H9 (cell line): ENCODE measurements around the gene CROCC. TPM values are rescaled to one million over a fixed set of nuclear protein-coding genes. Genes with fewer than 3 reads are reported as not detected.

ENCODE experiments used
- DNase-seq: peaks from one replicate; pipeline ENCODE4 v3.0.0-alpha.2; 2017
- H2AFZ ChIP-seq: one replicate; pipeline ENCODE4 v1.6.1; 2013; ENCODE audit warnings: mild to moderate bottlenecking, low read length, control low read depth, moderate library complexity
- H2AK5ac ChIP-seq: 2 replicates; pipeline ENCODE4 v1.6.1; 2013; ENCODE audit warnings: low read length, control low read depth, mixed read lengths; ENCODE audit not compliant: insufficient read length
- H2BK120ac ChIP-seq: one replicate; pipeline ENCODE4 v1.6.1; 2013; ENCODE audit warnings: low read depth, mild to moderate bottlenecking, low read length, control low read depth, inconsistent platforms; ENCODE audit not compliant: poor library complexity, severe bottlenecking
- H2BK12ac ChIP-seq: 2 replicates; pipeline ENCODE4 v1.6.1; 2013; ENCODE audit warnings: low read length, control low read depth, mixed read lengths, low read depth; ENCODE audit not compliant: insufficient read length
- H2BK15ac ChIP-seq: 2 replicates; pipeline ENCODE4 v1.6.1; 2013; ENCODE audit warnings: low read depth, low read length, control low read depth
- H2BK20ac ChIP-seq: one replicate; pipeline ENCODE4 v1.6.1; 2013; ENCODE audit warnings: low read depth, mild to moderate bottlenecking, low read length, control low read depth, inconsistent platforms; ENCODE audit not compliant: poor library complexity, severe bottlenecking
- H2BK5ac ChIP-seq: 2 replicates; pipeline ENCODE4 v1.6.1; 2013; ENCODE audit warnings: low read length, control low read depth, mixed read lengths; ENCODE audit not compliant: insufficient read length
- H3K14ac ChIP-seq: 2 replicates; pipeline ENCODE4 v1.6.1; 2013; ENCODE audit warnings: low read length, control low read depth; ENCODE audit not compliant: insufficient read depth
- H3K18ac ChIP-seq: 2 replicates; pipeline ENCODE4 v1.6.1; 2013; ENCODE audit warnings: low read depth, mild to moderate bottlenecking, mixed read lengths, low read length, control low read depth; ENCODE audit not compliant: insufficient read length
- H3K23ac ChIP-seq: 2 replicates; pipeline ENCODE4 v1.6.1; 2013; ENCODE audit warnings: low read length, control low read depth, mixed read lengths, low read depth; ENCODE audit not compliant: insufficient read length
- H3K23me2 ChIP-seq: 2 replicates; pipeline ENCODE4 v1.6.1; 2013; ENCODE audit warnings: low read depth, mild to moderate bottlenecking, mixed read lengths, low read length, control low read depth; ENCODE audit not compliant: insufficient read length, poor library complexity, severe bottlenecking
- H3K27ac ChIP-seq: 2 replicates; pipeline ENCODE4 v1.5.1; 2013; ENCODE audit warnings: low read length, control low read depth, mixed read lengths, low read depth; ENCODE audit not compliant: insufficient read length
- H3K27me3 ChIP-seq: 2 replicates; pipeline ENCODE4 v1.6.1; 2013; ENCODE audit warnings: low read length, control low read depth, inconsistent platforms; ENCODE audit not compliant: insufficient read depth
- H3K4ac ChIP-seq: 2 replicates; pipeline ENCODE4 v1.6.1; 2013; ENCODE audit warnings: low read depth, mild to moderate bottlenecking, control low read depth, inconsistent platforms, low read length, moderate library complexity
- H3K4me1 ChIP-seq: 2 replicates; pipeline ENCODE4 v1.6.1; 2013; ENCODE audit warnings: low read length, control low read depth, inconsistent platforms; ENCODE audit not compliant: insufficient read depth
- H3K4me2 ChIP-seq: 2 replicates; pipeline ENCODE4 v1.6.1; 2013; ENCODE audit warnings: low read length, control low read depth, mixed read lengths; ENCODE audit not compliant: insufficient read length, insufficient read depth
- H3K56ac ChIP-seq: 2 replicates; pipeline ENCODE4 v1.6.1; 2013; ENCODE audit warnings: low read depth, mild to moderate bottlenecking, mixed read lengths, low read length, control low read depth; ENCODE audit not compliant: insufficient read length
- H3K79me1 ChIP-seq: 2 replicates; pipeline ENCODE4 v1.6.1; 2013; ENCODE audit warnings: low read depth, mild to moderate bottlenecking, moderate library complexity, low read length, control low read depth, inconsistent platforms; ENCODE audit not compliant: insufficient read depth, poor library complexity, severe bottlenecking
- H3K79me2 ChIP-seq: 2 replicates; pipeline ENCODE4 v1.6.1; 2013; ENCODE audit warnings: low read length, control low read depth, inconsistent platforms; ENCODE audit not compliant: insufficient read depth
- H3K9ac ChIP-seq: 2 replicates; pipeline ENCODE4 v1.6.1; 2013; ENCODE audit warnings: low read length, control low read depth, mixed read lengths; ENCODE audit not compliant: insufficient read length; ENCODE audit errors: extremely low read depth
- H3K9me3 ChIP-seq: one replicate; pipeline ENCODE4 v1.6.1; 2013; ENCODE audit warnings: low read depth, low read length, inconsistent platforms; ENCODE audit not compliant: control insufficient read depth
- H3T11ph ChIP-seq: one replicate; pipeline ENCODE4 v1.6.1; 2013; ENCODE audit warnings: mild to moderate bottlenecking, low read length, control low read depth, inconsistent platforms
- H4K20me1 ChIP-seq: one replicate; pipeline ENCODE4 v1.6.1; 2013; ENCODE audit not compliant: control insufficient read depth, insufficient read length, insufficient read depth
- H4K5ac ChIP-seq: 2 replicates; pipeline ENCODE4 v1.6.1; 2013; ENCODE audit warnings: low read depth, mild to moderate bottlenecking, mixed read lengths, low read length, control low read depth; ENCODE audit not compliant: insufficient read length
- H4K8ac ChIP-seq: replicated peaks from 2 replicates; pipeline ENCODE4 v1.6.1; 2013; ENCODE audit warnings: low read length, control low read depth, mixed read lengths, low read depth; ENCODE audit not compliant: insufficient read length
- H4K91ac ChIP-seq: 2 replicates; pipeline ENCODE4 v1.6.1; 2013; ENCODE audit warnings: low read depth, mild to moderate bottlenecking, moderate library complexity, mixed read lengths, low read length, control low read depth; ENCODE audit not compliant: insufficient read length
- H3K27ac Mint-ChIP-seq, 3 experiments: 2 replicates in 2 of 3; 3 replicates in 1 of 3; pipeline ENCODE4 v1.8.0; 2020 to 2021; ENCODE audit warnings: mixed read lengths in 3 of 3, mild to moderate bottlenecking in 1 of 3, moderate library complexity in 1 of 3
- H3K27me3 Mint-ChIP-seq: 2 replicates; pipeline ENCODE4 v1.8.0; 2021; ENCODE audit warnings: low read depth, mild to moderate bottlenecking, moderate library complexity, mixed read lengths
- H3K36me3 Mint-ChIP-seq, 3 experiments: 2 replicates in 2 of 3; 3 replicates in 1 of 3; pipeline ENCODE4 v1.8.0; 2020 to 2021; ENCODE audit warnings: low read depth in 3 of 3, mixed read lengths in 3 of 3; ENCODE audit not compliant: insufficient read depth in 1 of 3
- H3K4me1 Mint-ChIP-seq, 2 experiments: 2 replicates each; pipeline ENCODE4 v1.8.0; 2020; ENCODE audit warnings: mixed read lengths in 2 of 2
- H3K4me3 Mint-ChIP-seq, 2 experiments: 2 replicates in 1 of 2; 3 replicates in 1 of 2; pipeline ENCODE4 v1.8.0; 2020 to 2021; ENCODE audit warnings: mild to moderate bottlenecking in 2 of 2, mixed read lengths in 2 of 2, moderate library complexity in 1 of 2
- H3K9me3 Mint-ChIP-seq, 2 experiments: 2 replicates in 1 of 2; 3 replicates in 1 of 2; pipeline ENCODE4 v1.8.0; 2020; ENCODE audit warnings: mild to moderate bottlenecking in 2 of 2, mixed read lengths in 2 of 2, moderate library complexity in 1 of 2
- WGBS: extraction: QIAGEN DNeasy Blood & Tissue Kit; methylation state at CpG from one replicate; pipeline ENCODE4 v1.1.7; 2013; ENCODE audit warnings: missing lambda C conversion rate, low lambda C conversion rate, mixed read lengths; ENCODE audit not compliant: insufficient read length; ENCODE audit errors: extremely low coverage; 5-methylcytosine and 5-hydroxymethylcytosine counted together
- total RNA-seq: library from RNA; stranded (reverse); gene quantifications from 2 replicates; pipeline ENCODE4 v1.2.1, GENCODE V29; 2021
- TF ChIP-seq, protein P1 (sequence below): fragments of 200-600 bp; sonication (generic); conservative IDR thresholded peaks from 3 replicates; pipeline ENCODE4 v1.8.0; 2021; ENCODE audit warnings: antibody characterized with exemption, mild to moderate bottlenecking

The CROCC gene
- total RNA-seq, 1 experiment from 2014 or later = 40.7 TPM

DNA sequence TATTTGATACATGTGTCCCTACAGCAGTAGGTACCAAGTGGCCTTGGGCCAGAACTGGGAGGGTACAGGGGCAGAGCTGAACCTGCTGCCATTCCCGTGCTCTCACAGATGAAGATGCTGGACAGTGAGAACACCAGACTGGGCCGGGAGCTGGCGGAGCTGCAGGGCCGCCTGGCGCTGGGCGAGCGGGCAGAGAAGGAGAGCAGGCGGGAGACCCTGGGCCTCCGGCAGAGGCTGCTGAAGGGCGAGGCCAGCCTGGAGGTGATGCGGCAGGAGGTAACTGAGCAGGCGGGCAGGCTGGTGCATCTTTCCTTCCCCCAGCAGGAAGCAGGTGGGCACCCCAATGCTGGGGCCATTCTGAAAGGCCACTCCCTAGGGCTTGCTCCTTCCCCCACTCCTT lies 36.7 kb downstream of the CROCC start:
- no peak overlapping the region for H3K4me2 ChIP-seq
- no peak overlapping the region for H4K8ac ChIP-seq
- no peak overlapping the region for H2BK20ac ChIP-seq
- H3K27ac Mint-ChIP-seq = no peak overlapping the region; a peak in 1 of 7 replicates
- no peaks in the 10 kb centered on the region for H3K27me3 ChIP-seq
- no peak overlapping the region for H2AK5ac ChIP-seq
- no peak overlapping the region for H2BK120ac ChIP-seq
- no peak overlapping the region for H3K56ac ChIP-seq
- H3K14ac ChIP-seq = no peak overlapping the region
- H3K18ac ChIP-seq = no peak overlapping the region
- no peak for DNase-seq
- no peaks in the 10 kb centered on the region for H3K4me1 ChIP-seq
- no peaks in the 10 kb centered on the region for H3K79me1 ChIP-seq
- H3K27ac ChIP-seq = no peak overlapping the region
- no peak overlapping the region for H3K9ac ChIP-seq
- no peaks in the 10 kb centered on the region for H3K9me3 Mint-ChIP-seq
- H3K27me3 Mint-ChIP-seq = no peaks in the 10 kb centered on the region
- H3K23me2 ChIP-seq = no peaks in the 10 kb centered on the region
- no peak overlapping the region for H2BK12ac ChIP-seq
- H4K91ac ChIP-seq = no peak overlapping the region
- no peak overlapping the region for H2BK15ac ChIP-seq
- no peak overlapping the region for H3K4me3 Mint-ChIP-seq
- no CpG with 5 or more reads among the region's 12 CpGs for WGBS
- peaks cover 3 to 8% of the 10 kb centered on the region in 2 experiments for H3K4me1 Mint-ChIP-seq
- no peaks in the 10 kb centered on the region for H3K9me3 ChIP-seq
- H3K79me2 ChIP-seq = no peaks in the 10 kb centered on the region
- H4K5ac ChIP-seq = no peak overlapping the region
- H4K20me1 ChIP-seq = no peaks in the 10 kb centered on the region
- no peak overlapping the region for H2AFZ ChIP-seq
- H2BK5ac ChIP-seq = no peak overlapping the region
- H3K4ac ChIP-seq = no peak overlapping the region
- TF ChIP-seq, protein P1, sequence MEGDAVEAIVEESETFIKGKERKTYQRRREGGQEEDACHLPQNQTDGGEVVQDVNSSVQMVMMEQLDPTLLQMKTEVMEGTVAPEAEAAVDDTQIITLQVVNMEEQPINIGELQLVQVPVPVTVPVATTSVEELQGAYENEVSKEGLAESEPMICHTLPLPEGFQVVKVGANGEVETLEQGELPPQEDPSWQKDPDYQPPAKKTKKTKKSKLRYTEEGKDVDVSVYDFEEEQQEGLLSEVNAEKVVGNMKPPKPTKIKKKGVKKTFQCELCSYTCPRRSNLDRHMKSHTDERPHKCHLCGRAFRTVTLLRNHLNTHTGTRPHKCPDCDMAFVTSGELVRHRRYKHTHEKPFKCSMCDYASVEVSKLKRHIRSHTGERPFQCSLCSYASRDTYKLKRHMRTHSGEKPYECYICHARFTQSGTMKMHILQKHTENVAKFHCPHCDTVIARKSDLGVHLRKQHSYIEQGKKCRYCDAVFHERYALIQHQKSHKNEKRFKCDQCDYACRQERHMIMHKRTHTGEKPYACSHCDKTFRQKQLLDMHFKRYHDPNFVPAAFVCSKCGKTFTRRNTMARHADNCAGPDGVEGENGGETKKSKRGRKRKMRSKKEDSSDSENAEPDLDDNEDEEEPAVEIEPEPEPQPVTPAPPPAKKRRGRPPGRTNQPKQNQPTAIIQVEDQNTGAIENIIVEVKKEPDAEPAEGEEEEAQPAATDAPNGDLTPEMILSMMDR = no peak
- H3T11ph ChIP-seq = no peak overlapping the region
- H3K23ac ChIP-seq = no peak overlapping the region
- peaks cover 4 to 23% (median 14%) of the 10 kb centered on the region in 3 experiments; a peak in 6 of 7 replicates for H3K36me3 Mint-ChIP-seq
